ENCODE measurements around the gene FGR. TPM values are rescaled to one million over a fixed set of nuclear protein-coding genes. Genes with fewer than 3 reads are reported as not detected.

FGR gene
- total and polyA plus RNA-seq, 2 experiments from 2014 or later: 0.18 TPM; not detected in 1

DNA sequence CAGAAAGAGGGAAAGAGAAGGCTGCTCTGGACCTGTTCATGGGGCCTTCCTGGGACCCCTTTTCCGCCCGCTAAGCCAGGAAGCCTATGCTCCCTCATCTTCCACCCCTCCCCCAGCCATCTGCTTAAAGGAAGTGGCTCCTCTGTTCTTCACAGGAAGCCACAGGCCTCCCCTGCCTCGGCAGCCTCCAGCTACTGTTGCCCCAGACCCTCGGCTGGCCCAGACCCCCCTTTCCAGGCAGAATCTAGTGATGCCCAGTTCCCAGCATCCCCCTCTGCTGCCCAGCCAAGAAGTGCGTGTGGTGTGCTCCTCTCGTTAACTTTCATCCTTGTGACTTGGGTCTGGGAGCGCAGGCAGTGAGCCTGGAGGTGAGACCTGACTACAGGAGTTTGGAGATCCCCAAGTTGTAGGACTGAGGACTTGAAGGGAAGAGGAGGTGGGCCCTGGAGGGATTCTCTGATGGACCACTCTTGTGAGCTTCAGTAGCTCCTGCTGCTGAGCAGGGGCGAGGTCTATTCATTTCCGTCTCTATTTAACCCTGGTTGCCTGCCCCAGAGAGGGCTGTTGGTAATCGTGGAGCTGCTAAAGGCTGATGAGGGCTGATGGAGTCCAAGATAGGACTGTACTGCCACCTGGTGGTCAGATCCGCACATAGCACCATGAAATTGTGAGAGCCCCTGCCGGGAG is 27.9 kb upstream of the FGR start:
- H3K4me3 ChIP-seq: no peak overlapping the region
- H3K9me3 ChIP-seq (ENCODE audit: low read depth): no peaks in the 10 kb centered on the region
- H3K36me3 ChIP-seq: no peaks in the 10 kb centered on the region
- no peaks in the 10 kb centered on the region for H3K27me3 ChIP-seq
- no peak overlapping the region for H3K27ac ChIP-seq
- DNase-seq (ENCODE audit: low read depth in 1 of 2, low spot score in 1 of 2): peak; percentile 84
- no peaks in the 10 kb centered on the region for H3K4me1 ChIP-seq (ENCODE audit: low read depth)
- TF ChIP-seq, protein P1, sequence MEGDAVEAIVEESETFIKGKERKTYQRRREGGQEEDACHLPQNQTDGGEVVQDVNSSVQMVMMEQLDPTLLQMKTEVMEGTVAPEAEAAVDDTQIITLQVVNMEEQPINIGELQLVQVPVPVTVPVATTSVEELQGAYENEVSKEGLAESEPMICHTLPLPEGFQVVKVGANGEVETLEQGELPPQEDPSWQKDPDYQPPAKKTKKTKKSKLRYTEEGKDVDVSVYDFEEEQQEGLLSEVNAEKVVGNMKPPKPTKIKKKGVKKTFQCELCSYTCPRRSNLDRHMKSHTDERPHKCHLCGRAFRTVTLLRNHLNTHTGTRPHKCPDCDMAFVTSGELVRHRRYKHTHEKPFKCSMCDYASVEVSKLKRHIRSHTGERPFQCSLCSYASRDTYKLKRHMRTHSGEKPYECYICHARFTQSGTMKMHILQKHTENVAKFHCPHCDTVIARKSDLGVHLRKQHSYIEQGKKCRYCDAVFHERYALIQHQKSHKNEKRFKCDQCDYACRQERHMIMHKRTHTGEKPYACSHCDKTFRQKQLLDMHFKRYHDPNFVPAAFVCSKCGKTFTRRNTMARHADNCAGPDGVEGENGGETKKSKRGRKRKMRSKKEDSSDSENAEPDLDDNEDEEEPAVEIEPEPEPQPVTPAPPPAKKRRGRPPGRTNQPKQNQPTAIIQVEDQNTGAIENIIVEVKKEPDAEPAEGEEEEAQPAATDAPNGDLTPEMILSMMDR (IDR thresholded peaks at IDR 0.05; ENCODE audit: low read depth, low read length): peak; percentile 82

DNA sequence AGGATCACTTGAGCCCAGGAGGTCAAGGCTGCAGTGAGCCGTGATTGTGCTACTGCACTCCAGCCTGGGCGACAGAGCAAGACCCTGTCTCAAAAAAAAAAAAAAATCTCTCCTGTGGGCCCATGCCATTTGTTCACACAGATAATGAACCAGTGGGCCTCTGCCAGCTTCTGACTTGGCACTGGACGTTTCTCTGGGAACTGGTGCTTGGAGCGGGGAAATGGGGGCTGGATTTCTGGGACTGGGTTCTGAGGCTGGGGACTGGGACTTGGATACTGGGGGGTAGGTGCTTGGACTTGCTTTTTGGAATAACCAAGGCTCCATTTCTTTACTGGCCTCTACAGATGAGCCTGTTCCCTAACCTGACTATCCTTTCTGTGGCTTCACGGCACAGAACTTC is 27.3 kb upstream of the FGR start:
- Histone ChIP-seq H3K27ac (no peak overlapping the region), H3K36me3 (no peaks in the 10 kb centered on the region), H3K4me1 (ENCODE audit: low read depth) (no peaks in the 10 kb centered on the region), H3K9me3 (ENCODE audit: low read depth) (no peaks in the 10 kb centered on the region), H3K27me3 (no peaks in the 10 kb centered on the region), H3K4me3 (no peak overlapping the region)
- TF ChIP-seq, protein P1 (IDR thresholded peaks at IDR 0.05; ENCODE audit: low read depth, low read length): no peak
- no peak for DNase-seq (ENCODE audit: low read depth in 1 of 2, low spot score in 1 of 2)

DNA sequence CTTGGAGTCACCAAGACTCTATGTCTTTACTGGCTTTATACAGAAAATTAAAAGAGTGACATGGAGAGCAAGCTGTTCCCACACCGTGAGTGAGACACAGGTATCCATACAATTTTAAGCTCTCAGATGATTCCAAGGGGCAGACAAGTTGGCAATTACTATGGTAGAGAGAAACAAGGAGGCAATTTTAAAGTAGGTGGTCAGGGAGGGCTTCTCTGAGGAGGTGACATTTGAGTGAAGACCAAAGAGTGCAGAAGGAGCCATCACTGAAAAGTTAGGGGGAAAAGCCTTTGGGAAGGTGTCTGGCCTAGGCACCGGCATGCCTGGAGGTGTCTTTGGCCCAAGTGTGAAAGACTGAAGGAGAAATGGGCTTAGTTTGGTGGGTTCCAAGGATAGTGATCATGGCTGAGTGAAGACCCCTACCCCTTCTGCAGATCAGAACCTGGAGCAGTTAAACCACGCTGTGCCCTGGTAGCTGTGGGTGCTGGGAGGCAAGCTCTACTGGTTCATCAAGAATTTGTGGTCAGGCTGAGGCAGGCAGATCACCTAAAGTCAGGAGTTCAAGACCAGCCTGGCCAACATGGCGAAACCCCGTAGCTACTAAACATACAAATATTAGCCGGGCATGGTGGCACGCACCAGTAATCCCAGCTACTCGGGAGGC is 26.6 kb upstream of the FGR start:
- DNase-seq (ENCODE audit: low read depth in 1 of 2, low spot score in 1 of 2): no peak
- H3K27ac ChIP-seq: no peak overlapping the region
- H3K9me3 ChIP-seq (ENCODE audit: low read depth): no peaks in the 10 kb centered on the region
- no peaks in the 10 kb centered on the region for H3K36me3 ChIP-seq
- H3K4me3 ChIP-seq: no peak overlapping the region
- TF ChIP-seq, protein P1 (IDR thresholded peaks at IDR 0.05; ENCODE audit: low read depth, low read length): no peak
- no peaks in the 10 kb centered on the region for H3K27me3 ChIP-seq
- H3K4me1 ChIP-seq (ENCODE audit: low read depth): no peaks in the 10 kb centered on the region

DNA sequence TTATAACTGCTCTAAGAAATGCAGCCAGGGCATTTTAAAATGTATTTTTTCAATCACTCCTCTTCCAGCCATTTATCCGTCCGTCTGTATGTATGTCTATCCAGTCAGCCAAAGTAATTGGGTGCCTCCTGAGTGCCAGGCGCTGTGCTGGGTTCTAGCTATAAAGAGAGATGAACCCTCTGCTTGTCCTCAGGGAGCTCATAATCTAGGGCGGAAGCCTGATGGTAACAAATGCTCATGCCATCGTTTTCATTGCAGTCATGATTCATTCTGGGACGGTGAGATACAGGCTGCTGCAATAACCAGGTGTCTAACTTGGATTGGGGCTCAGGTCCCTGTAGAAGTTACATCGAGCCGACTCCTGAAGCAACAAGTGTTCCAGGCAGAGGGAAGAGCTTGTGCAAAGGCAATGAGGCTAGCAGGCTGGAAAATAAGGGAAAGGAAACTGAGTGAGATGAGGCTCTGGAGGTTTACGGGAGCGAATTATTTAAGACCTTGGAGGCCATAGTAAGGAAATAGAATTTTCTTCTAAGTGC is 25.4 kb upstream of the FGR start:
- peaks cover 2% of the 10 kb centered on the region for H3K4me1 ChIP-seq (ENCODE audit: low read depth)
- H3K27me3 ChIP-seq: no peaks in the 10 kb centered on the region
- TF ChIP-seq, protein P1 (IDR thresholded peaks at IDR 0.05; ENCODE audit: low read depth, low read length): no peak
- H3K9me3 ChIP-seq (ENCODE audit: low read depth): no peaks in the 10 kb centered on the region
- DNase-seq (ENCODE audit: low read depth in 1 of 2, low spot score in 1 of 2): no peak
- peak overlapping the region; percentile 46 for H3K4me3 ChIP-seq
- no peak overlapping the region for H3K27ac ChIP-seq
- H3K36me3 ChIP-seq: no peaks in the 10 kb centered on the region

DNA sequence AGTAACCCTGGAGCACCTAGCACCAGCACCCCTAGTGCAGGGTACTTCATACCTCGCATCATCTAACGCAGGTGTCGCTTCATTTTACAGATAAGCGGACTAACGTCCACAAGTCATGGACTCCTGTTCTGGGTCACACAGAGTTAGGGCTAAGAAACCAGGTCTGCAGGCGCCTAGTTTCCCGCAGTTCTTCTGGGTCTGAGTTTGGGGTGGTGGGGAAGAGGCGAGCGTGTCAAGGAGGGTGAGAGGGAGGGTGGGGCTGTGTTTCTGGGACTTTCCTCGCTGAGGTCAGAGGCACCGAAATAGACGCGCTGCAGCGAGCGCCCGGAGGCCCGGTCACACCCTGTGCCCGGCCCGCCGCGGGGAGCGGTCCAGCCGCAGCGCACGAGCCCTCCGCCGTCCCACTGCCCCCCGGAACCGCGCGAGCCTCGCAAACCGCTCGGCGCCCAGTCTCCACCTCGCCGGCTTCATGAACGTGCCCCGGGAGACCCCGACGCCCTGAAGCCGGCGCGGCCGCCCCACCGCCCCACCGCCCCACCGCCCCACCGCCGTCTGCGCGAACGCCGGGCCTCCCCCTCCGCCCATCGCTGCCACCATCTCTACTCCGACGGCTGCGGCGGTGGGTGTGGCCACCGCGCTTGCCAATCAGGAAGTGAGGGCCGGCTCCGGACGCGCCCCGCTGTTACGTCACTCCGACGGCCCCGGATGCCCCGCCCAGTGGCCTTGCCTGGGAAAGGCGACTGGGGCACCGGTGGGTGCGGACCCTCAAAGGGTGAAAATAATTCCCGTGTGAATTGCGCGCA is 24.7 kb upstream of the FGR start:
- no peaks in the 10 kb centered on the region for H3K9me3 ChIP-seq (ENCODE audit: low read depth)
- TF ChIP-seq, protein P1 (IDR thresholded peaks at IDR 0.05; ENCODE audit: low read depth, low read length): no peak
- H3K4me3 ChIP-seq: peak overlapping the region; percentile 46
- no peaks in the 10 kb centered on the region for H3K36me3 ChIP-seq
- H3K27me3 ChIP-seq: no peaks in the 10 kb centered on the region
- DNase-seq (ENCODE audit: low read depth in 1 of 2, low spot score in 1 of 2): peak; percentile 88 to 89
- H3K4me1 ChIP-seq (ENCODE audit: low read depth): peaks cover 8% of the 10 kb centered on the region
- H3K27ac ChIP-seq: no peak overlapping the region

Data from cardiac muscle cell (in vitro differentiated cells and primary cell).